ENCODE measurements around the gene ITPRIPL2. TPM values are rescaled to one million over a fixed set of nuclear protein-coding genes. Genes with fewer than 3 reads are reported as not detected.

The ITPRIPL2 gene
- total and polyA plus RNA-seq, 2 of the 13 experiments (the other 11 are each of a cell fraction or from before 2014, with no cell fraction given) = 5.9 to 12.6 TPM

- no peak for TF ChIP-seq ZBTB10 (CRISPR knock-in tag; IDR thresholded peaks at IDR 0.05; ENCODE audit: borderline replicate concordance)
- TF ChIP-seq RFX5 (IDR thresholded peaks at IDR 0.05; ENCODE audit: low read depth, low read length) = no peak
- TF ChIP-seq THYN1 (CRISPR knock-in tag; IDR thresholded peaks at IDR 0.05; ENCODE audit: borderline replicate concordance, low read depth) = no peak
- TF ChIP-seq, protein P1, sequence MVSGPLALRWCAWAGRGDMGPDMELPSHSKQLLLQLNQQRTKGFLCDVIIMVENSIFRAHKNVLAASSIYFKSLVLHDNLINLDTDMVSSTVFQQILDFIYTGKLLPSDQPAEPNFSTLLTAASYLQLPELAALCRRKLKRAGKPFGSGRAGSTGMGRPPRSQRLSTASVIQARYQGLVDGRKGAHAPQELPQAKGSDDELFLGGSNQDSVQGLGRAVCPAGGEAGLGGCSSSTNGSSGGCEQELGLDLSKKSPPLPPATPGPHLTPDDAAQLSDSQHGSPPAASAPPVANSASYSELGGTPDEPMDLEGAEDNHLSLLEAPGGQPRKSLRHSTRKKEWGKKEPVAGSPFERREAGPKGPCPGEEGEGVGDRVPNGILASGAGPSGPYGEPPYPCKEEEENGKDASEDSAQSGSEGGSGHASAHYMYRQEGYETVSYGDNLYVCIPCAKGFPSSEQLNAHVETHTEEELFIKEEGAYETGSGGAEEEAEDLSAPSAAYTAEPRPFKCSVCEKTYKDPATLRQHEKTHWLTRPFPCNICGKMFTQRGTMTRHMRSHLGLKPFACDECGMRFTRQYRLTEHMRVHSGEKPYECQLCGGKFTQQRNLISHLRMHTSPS (CRISPR knock-in tag; IDR thresholded peaks at IDR 0.05; ENCODE audit: low read depth) = peak; percentile 99
- peak; percentile 45; the same call in 1 of the 2 replicates for TF ChIP-seq PITX1 (CRISPR knock-in tag; IDR thresholded peaks at IDR 0.05)
- peak; percentile 91 for TF ChIP-seq NCOR1 (IDR thresholded peaks at IDR 0.05; ENCODE audit: borderline replicate concordance, low read length)
- TF ChIP-seq ZNF468 (CRISPR knock-in tag; IDR thresholded peaks at IDR 0.05) = no peak; the same call in 1 of the 2 replicates
- TF ChIP-seq, protein P2, sequence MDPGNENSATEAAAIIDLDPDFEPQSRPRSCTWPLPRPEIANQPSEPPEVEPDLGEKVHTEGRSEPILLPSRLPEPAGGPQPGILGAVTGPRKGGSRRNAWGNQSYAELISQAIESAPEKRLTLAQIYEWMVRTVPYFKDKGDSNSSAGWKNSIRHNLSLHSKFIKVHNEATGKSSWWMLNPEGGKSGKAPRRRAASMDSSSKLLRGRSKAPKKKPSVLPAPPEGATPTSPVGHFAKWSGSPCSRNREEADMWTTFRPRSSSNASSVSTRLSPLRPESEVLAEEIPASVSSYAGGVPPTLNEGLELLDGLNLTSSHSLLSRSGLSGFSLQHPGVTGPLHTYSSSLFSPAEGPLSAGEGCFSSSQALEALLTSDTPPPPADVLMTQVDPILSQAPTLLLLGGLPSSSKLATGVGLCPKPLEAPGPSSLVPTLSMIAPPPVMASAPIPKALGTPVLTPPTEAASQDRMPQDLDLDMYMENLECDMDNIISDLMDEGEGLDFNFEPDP (CRISPR knock-in tag; conservative IDR thresholded peaks at IDR 0.05) = no peak
- no peak for TF ChIP-seq ZNF598 (CRISPR knock-in tag; IDR thresholded peaks at IDR 0.05; ENCODE audit: borderline replicate concordance)
- TF ChIP-seq BORCS8-MEF2B (CRISPR knock-in tag; IDR thresholded peaks at IDR 0.05) = peak; percentile 71; the same call in 1 of the 2 replicates
- TF ChIP-seq, protein P3, sequence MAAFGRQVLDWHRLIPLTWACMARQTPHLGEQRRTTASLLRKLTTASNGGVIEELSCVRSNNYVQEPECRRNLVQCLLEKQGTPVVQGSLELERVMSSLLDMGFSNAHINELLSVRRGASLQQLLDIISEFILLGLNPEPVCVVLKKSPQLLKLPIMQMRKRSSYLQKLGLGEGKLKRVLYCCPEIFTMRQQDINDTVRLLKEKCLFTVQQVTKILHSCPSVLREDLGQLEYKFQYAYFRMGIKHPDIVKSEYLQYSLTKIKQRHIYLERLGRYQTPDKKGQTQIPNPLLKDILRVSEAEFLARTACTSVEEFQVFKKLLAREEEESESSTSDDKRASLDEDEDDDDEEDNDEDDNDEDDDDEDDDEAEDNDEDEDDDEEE (CRISPR knock-in tag; IDR thresholded peaks at IDR 0.05) = no peak
- TF ChIP-seq, protein P4, sequence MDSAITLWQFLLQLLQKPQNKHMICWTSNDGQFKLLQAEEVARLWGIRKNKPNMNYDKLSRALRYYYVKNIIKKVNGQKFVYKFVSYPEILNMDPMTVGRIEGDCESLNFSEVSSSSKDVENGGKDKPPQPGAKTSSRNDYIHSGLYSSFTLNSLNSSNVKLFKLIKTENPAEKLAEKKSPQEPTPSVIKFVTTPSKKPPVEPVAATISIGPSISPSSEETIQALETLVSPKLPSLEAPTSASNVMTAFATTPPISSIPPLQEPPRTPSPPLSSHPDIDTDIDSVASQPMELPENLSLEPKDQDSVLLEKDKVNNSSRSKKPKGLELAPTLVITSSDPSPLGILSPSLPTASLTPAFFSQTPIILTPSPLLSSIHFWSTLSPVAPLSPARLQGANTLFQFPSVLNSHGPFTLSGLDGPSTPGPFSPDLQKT (CRISPR knock-in tag; IDR thresholded peaks at IDR 0.05; ENCODE audit: borderline replicate concordance) = no peak
- no peak for TF ChIP-seq ZNF740 (CRISPR knock-in tag; IDR thresholded peaks at IDR 0.05)
- no peak for TF ChIP-seq ZFP62 (CRISPR knock-in tag; IDR thresholded peaks at IDR 0.05)
- TF ChIP-seq MZF1 (CRISPR knock-in tag; IDR thresholded peaks at IDR 0.05; ENCODE audit: borderline replicate concordance) = no peak
- no peak for TF ChIP-seq SCMH1 (CRISPR knock-in tag; IDR thresholded peaks at IDR 0.05; ENCODE audit: borderline replicate concordance)
- TF ChIP-seq MNT (IDR thresholded peaks at IDR 0.05) = no peak
- TF ChIP-seq ZNF850 (CRISPR knock-in tag; conservative IDR thresholded peaks at IDR 0.05) = no peak
- no peak for TF ChIP-seq ZNF138 (CRISPR knock-in tag; IDR thresholded peaks at IDR 0.05; ENCODE audit: low read depth)
Measured at GRCh38 chr16:19123535-19124178, 9.9 kb downstream of the ITPRIPL2 start (continued).

Measured in HepG2 (cell line).